HEK293T (cell line): Measurements from ENCODE around the gene PC.

ENCODE experiments used
- ARNT ChIP-seq: fragments of 450-650 bp; IDR thresholded peaks from 2 replicates; pipeline ENCODE4 v1.6.1; 2017; ENCODE audit warnings: mild to moderate bottlenecking
- BHLHE40 ChIP-seq: fragments of 450-650 bp; IDR thresholded peaks from 2 replicates; pipeline ENCODE4 v1.6.1; 2016; ENCODE audit warnings: mild to moderate bottlenecking, moderate library complexity, borderline replicate concordance
- ELF4 ChIP-seq: fragments of 450-650 bp; IDR thresholded peaks from 2 replicates; pipeline ENCODE4 v1.6.1; 2017; ENCODE audit warnings: antibody characterized with exemption
- FOXM1 ChIP-seq: fragments of 450-650 bp; IDR thresholded peaks from 2 replicates; pipeline ENCODE4 v1.6.1; 2017; ENCODE audit warnings: mild to moderate bottlenecking, borderline replicate concordance
- LEF1 ChIP-seq: fragments of 450-650 bp; IDR thresholded peaks from 2 replicates; pipeline ENCODE4 v1.6.1; 2017; ENCODE audit warnings: mild to moderate bottlenecking, borderline replicate concordance
- NFRKB ChIP-seq: fragments of 450-650 bp; IDR thresholded peaks from 2 replicates; pipeline ENCODE4 v1.6.1; 2016; ENCODE audit warnings: mild to moderate bottlenecking, moderate library complexity
- SP1 ChIP-seq: fragments of 450-650 bp; IDR thresholded peaks from 2 replicates; pipeline ENCODE4 v1.6.1; 2017
- TARDBP ChIP-seq: fragments of 450-650 bp; IDR thresholded peaks from 2 replicates; pipeline ENCODE4 v1.6.1; 2016

GRCh38 chr11:66904981-66905521 is 53.1 kb downstream of the PC start:
- TF ChIP-seq ARNT (no peak), SP1 (no peak), BHLHE40 (no peak), LEF1 (no peak), NFRKB (no peak), FOXM1 (no peak), ELF4 (no peak), TARDBP (no peak)
